Measurements from ENCODE around the gene IQSEC1.

The IQSEC1 gene

DNA sequence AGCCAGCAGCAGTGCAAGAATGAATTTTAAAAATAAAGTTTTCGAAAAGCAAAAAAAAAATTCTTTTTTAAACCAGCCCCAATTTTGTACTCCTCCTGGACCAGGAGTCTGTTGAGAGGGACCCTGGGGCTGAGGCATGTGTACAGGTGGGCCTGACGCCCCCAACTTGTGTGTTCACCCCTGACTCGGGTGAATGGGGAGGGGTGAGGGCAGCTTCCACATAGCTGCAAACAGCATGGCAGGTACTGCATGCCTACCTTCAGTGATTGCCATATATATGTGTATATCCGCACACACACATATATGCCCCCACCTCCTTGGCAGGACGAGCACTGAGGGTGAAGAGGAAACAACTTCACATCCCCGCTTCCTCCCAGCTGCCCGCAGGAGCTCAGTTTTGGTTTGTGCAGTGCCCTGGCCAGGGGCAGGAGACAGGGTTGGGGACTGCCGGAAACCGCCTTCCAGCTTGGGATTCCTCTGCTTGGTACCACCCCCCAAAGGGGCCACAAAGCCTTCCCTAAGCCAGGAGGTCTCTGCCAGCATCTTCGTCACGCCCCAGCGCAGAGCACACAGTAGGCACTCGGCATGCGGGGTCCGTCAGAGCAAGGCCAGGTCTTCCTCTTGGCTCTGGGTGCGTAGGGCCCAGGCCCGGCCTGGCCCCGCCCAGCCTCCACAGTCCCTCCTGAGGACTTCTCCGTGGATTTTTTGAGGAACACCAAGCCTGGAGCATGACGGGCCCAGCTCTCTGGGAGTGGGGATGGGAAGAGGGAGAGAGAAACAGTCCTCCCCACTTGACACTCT lies 170.0 kb downstream of the IQSEC1 start:
- DNase-seq, result no peak

- no peak for DNase-seq
Measured at GRCh38 chr3:12902181-12902999, 170.8 kb downstream of the IQSEC1 start.

- DNase-seq, result no peak
Measured at GRCh38 chr3:12901623-12902045, 171.6 kb downstream of the IQSEC1 start.

DNA sequence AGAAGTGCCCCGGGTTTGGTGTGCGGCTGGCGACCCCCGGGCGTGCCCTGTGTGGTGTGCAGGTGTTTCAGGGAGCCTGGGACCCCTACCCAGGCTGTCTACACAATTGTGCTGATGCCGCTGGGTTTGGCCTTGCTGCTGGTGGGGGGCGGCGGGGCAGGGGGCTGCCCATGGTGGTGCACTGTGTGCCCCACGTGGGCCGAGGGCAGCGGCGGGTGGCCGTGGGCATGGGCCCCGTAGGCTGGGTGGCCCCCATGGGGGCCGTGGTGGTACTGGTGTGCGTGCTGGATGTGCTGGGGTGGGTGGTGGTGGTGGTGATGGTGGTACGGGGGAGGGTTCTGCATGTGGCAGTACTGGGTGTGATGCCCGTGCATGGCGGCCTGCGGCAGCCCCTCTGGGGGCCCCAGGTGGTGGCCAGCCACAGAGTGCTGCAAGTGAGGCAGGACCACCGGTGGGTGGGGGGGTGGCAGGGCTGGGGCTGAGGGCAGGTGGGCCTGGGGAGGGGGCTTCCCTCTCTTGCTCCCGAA lies 172.3 kb downstream of the IQSEC1 start:
- DNase-seq, result no peak

GRCh38 chr3:12898965-12899755 lies 174.1 kb downstream of the IQSEC1 start:
- DNase-seq, result no peak

DNA sequence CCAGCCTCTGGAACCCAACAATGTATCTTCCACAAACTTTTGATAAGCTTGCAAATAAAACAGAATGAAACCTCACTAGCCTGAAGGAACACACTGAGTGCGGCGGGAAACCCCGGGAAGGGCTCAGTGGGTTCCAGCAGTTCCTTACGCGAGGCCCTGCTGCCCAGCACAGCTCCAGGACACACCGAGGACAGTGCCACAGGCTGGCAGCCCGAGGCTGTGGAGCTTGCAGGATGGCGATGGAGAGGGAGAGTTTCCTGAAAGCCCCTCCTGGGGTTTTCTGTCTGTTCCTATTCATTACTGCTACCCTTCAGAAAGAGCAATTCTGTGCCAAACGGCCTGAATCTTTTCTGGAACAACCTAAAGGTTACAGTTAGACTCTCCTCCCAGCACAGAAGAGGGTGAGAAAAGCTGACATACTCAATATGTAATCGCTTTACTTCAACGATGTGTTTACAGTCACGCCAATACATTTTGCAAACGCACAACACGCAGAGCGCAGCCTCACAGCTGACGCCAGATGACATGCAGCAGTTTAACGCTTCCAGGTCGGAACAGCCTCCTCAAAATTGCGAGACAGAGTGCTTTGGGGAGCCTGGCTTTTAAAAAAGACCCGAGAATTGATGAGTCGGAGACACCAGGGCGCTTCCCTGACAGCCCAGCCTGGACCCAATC lies 174.8 kb downstream of the IQSEC1 start:
- DNase-seq, result no peak

DNA sequence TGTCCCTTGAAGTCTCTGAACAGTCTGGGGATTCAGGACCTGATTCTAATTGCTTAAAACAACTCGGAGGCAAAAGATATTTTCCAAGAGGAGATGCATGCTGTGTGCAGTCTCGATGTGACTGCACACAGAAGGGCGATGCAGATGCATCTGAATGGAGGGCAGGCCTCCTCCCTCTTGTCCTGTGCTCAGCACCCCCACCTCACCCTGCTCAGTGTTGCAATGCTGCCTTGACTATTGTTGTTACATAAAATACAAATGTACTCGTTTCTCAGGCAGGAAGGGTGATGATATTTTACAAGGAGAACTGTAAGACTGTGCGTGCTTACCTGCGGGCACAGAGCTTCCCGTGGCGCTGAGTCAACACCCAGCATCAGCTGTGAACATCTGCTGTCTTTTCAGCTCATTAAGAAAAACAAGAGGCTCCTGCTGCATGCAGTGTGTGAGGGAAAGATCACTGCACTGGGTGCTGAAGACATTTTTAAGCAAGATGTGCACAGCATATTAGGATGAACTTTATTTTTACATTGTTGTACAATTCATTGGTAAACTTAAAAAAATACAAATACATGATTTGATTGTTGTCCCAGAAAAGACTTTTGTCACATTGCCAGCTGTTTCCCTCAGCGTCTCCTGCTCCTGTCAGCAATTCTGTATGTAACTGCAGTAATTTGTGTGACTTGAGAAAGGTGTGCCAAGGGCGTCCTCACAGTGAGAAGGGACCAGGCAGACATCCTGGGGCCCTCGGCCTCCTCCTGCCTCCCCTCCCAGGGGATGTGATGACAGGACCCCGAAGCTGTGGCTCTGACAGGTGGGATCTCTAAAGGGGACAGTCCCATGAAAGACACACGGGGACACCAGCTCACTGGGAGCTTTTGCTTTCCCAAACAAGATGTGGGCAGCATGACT lies 175.6 kb downstream of the IQSEC1 start:
- no peak for DNase-seq

DNA sequence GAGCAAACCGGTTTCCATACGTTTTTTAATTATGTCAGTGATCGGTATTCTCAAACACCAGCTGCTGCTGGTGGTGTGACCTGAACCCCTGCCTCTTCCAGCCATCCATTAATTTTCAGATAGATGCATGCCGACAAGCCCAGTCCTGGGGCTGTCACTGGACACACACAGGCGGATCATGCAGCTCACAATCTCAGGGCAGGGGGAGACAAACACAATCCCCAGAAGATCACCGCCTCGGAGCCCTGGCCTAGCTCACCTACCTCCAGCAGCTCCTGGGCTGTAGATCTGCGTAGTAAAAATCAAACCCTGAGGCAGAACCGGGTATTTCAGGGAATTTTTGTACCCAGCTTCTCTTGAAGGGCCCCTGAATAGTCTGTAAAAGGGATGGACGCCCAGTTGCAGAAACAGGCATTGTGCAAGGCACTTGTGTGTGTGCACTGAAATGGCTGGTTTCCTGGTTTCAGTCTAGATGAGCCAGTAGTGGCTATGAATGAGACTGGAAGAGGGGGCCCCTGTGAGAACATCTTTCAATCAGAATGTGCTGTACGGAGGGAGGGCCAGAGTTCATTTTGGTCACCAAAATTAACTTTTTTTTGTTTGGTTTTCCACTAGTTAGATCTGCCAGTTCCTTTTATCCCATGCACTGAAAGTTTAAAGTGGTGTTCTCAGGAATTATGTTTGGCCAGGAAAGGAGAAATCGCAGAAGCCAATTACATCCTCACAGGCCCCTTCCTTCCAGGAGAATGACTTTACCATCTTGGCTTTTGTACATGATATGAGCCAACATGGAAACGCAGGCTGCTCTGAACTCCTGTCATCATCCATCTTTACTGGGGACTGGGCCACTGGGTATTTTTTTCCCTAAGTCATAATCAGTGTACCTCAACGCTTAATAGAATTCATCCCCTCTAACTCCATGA lies 176.9 kb downstream of the IQSEC1 start:
- DNase-seq, result no peak

DNA sequence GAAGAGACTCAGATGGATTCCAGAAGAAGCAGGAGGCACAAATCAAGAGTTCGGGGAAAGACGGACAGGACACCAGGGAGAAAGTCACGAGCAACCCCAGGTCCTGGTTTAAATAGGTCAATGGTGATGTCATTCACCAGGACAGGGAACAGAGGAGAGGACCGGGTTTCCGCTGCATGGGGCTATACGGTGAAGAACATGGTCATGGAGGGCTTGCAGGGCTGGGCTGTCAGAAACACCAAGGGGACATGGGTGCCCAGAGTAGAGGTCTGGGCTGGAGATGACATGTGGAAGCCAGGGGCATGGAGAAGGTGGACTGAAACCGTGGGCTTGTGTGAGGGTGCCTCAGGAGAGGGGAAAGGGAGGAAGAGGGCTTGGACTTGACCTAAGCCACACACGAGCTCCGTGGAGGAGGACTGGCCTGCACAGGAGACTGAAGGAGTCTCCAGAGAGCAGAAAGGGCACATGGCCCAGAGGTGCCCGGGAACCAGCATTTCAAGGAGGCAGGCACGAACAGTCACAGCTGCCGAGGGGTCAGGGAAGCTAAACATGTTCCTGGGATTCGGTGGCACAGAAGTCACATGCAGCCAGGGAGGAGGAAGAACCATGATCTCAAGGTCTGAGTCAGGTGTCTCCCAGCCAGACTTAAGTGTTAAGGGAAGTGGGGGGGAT lies 177.7 kb downstream of the IQSEC1 start:
- DNase-seq, result no peak

GRCh38 chr3:12894629-12895028 lies 178.6 kb downstream of the IQSEC1 start:
- no peak for DNase-seq

DNA sequence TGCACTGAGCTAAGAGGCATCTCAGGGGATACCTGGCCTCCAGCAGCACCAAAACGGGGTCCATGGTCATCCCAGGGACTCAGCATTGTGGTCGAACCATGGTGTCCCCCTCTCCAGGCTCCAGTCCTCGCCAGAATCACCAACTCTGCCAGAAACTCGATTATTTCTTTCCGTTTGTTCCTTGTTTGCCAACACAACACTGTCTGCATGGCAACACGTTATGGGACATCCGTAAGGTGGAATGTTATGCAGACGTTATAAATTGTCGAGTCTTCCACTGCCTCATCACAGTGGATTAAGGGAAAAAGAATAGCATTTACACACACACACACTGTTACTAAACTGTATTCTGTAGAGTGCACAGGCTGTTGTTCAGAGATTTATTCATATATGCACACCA lies 179.4 kb downstream of the IQSEC1 start:
- no peak for DNase-seq

DNA sequence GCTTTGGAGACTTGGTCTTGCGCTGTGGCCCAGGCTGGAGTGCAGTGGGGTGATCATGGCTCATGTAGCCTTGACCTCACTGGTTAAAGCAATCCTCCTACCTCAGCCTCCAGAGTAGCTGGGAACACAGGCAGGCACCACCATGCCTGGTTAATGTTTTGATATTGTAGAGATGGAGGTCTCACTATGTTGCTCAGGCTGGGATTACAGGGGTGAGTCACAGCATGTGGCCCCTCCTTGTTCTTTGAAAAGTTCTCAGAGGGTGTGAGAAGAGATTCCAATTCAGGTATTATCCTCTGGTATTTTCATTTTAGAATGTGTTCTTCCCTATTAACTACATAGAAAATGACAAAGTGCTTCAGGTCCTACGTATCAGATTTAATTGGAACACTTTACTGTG lies 180.0 kb downstream of the IQSEC1 start:
- DNase-seq, result no peak

- DNase-seq, result no peak
Measured at GRCh38 chr3:12892840-12893189, 180.4 kb downstream of the IQSEC1 start.

DNA sequence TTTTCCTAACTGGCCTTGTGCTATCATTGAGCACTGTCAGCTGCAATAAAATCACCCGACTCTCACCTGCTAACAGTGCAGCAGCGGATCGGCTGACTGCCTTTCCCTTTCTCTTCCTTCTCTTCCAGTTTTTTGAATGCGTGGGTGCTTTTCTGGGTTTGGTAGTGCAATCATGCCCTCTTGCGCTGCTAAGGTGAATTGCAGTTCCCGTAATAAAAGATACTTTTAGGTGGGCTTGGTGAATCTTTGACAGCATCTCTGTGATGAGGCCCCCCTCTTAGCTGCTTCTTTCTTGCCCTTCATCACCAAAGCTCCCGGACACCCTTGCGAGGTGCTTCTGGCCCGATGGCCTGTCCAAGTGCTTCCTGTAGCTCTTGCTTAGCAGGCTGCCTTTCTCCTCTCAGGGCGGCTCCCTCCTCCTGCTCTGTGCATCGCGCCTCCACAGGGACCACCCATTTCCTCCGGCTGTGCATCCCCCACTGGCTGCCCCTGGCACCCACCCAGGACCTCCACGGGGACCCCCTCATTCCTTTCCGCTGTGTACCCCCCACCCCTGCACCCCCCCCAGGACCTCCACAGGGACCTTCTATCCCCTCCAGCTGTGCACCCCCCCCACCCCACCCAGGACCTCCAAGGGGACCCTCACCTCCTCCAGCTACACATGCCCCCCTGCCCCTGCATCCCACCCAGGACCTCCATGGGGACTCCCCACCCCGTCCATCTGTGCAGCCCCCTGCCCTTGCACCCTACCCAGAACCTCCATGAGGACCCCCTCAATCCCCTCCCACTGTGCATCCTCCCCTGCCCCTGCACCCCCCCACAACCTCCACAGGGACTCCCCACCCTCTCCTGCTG lies 181.0 kb downstream of the IQSEC1 start:
- DNase-seq, result no peak

- DNase-seq, result no peak
Measured at GRCh38 chr3:12891391-12891984, 181.7 kb downstream of the IQSEC1 start.

GRCh38 chr3:12890610-12891390 lies 182.4 kb downstream of the IQSEC1 start:
- DNase-seq, result no peak

GRCh38 chr3:12886736-12887135 lies 186.5 kb downstream of the IQSEC1 start:
- DNase-seq, result no peak

All from right forelimb (tissue), 1 donor.